ENCODE measurements around the gene EXD3. TPM values are rescaled to one million over a fixed set of nuclear protein-coding genes. Genes with fewer than 3 reads are reported as not detected.

Gene EXD3
- total and polyA plus RNA-seq, 9 of the 15 experiments (the other 6 are each of a cell fraction or from before 2014, with no cell fraction given) = 0.29 to 12.5 (median 3.9) TPM

GRCh38 chr9:137301081-137301947, 121.6 kb downstream of the EXD3 start (continued):
- TF ChIP-seq, protein P1, sequence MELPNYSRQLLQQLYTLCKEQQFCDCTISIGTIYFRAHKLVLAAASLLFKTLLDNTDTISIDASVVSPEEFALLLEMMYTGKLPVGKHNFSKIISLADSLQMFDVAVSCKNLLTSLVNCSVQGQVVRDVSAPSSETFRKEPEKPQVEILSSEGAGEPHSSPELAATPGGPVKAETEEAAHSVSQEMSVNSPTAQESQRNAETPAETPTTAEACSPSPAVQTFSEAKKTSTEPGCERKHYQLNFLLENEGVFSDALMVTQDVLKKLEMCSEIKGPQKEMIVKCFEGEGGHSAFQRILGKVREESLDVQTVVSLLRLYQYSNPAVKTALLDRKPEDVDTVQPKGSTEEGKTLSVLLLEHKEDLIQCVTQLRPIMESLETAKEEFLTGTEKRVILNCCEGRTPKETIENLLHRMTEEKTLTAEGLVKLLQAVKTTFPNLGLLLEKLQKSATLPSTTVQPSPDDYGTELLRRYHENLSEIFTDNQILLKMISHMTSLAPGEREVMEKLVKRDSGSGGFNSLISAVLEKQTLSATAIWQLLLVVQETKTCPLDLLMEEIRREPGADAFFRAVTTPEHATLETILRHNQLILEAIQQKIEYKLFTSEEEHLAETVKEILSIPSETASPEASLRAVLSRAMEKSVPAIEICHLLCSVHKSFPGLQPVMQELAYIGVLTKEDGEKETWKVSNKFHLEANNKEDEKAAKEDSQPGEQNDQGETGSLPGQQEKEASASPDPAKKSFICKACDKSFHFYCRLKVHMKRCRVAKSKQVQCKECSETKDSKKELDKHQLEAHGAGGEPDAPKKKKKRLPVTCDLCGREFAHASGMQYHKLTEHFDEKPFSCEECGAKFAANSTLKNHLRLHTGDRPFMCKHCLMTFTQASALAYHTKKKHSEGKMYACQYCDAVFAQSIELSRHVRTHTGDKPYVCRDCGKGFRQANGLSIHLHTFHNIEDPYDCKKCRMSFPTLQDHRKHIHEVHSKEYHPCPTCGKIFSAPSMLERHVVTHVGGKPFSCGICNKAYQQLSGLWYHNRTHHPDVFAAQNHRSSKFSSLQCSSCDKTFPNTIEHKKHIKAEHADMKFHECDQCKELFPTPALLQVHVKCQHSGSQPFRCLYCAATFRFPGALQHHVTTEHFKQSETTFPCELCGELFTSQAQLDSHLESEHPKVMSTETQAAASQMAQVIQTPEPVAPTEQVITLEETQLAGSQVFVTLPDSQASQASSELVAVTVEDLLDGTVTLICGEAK (IDR thresholded peaks at IDR 0.05) = 0 out of 2 replicates have a peak, but pooled peaks have one; percentile 26
- TF ChIP-seq, protein P1 (CRISPR knock-in tag; IDR thresholded peaks at IDR 0.05) = no peak
- TF ChIP-seq TARDBP (IDR thresholded peaks at IDR 0.05) = peak; percentile 45; the same call in 1 of the 2 replicates
- TF ChIP-seq ZNF583 (CRISPR knock-in tag; IDR thresholded peaks at IDR 0.05) = no peak
- TF ChIP-seq ATF1 (CRISPR knock-in tag; IDR thresholded peaks at IDR 0.05) = no peak
- TF ChIP-seq ATF1 (tag; IDR thresholded peaks at IDR 0.05) = peak; percentile 49; the same call in 1 of the 2 replicates
- TF ChIP-seq NFIC (IDR thresholded peaks at IDR 0.05) = peak; percentile 67
- TF ChIP-seq FOXP1 (CRISPR knock-in tag; IDR thresholded peaks at IDR 0.05) = peak; percentile 94
- no peak for TF ChIP-seq ELF4 (CRISPR knock-in tag; IDR thresholded peaks at IDR 0.05)
- no peak for TF ChIP-seq ZNF408 (CRISPR knock-in tag; IDR thresholded peaks at IDR 0.05; ENCODE audit: low read depth)
- TF ChIP-seq, protein P2, sequence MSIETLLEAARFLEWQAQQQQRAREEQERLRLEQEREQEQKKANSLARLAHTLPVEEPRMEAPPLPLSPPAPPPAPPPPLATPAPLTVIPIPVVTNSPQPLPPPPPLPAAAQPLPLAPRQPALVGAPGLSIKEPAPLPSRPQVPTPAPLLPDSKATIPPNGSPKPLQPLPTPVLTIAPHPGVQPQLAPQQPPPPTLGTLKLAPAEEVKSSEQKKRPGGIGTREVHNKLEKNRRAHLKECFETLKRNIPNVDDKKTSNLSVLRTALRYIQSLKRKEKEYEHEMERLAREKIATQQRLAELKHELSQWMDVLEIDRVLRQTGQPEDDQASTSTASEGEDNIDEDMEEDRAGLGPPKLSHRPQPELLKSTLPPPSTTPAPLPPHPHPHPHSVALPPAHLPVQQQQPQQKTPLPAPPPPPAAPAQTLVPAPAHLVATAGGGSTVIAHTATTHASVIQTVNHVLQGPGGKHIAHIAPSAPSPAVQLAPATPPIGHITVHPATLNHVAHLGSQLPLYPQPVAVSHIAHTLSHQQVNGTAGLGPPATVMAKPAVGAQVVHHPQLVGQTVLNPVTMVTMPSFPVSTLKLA (conservative IDR thresholded peaks at IDR 0.05) = no peak
- peak; percentile 49 for TF ChIP-seq KDM5B (IDR thresholded peaks at IDR 0.05; ENCODE audit: insufficient replicate concordance, low read depth, low read length)
- peak; percentile 59; the same call in 1 of the 2 replicates for TF ChIP-seq HDAC6 (IDR thresholded peaks at IDR 0.05; ENCODE audit: low read depth, low read length)
- 0 out of 4 replicates have a peak, but pooled peaks of 1 of the 2 experiments have one; percentile 49 for TF ChIP-seq MLLT1 (IDR thresholded peaks at IDR 0.05)
- peak; percentile 20 for TF ChIP-seq HCFC1 (IDR thresholded peaks at IDR 0.05; ENCODE audit: low read depth, low read length)
- TF ChIP-seq SPI1 (IDR thresholded peaks at IDR 0.05; ENCODE audit: borderline replicate concordance, low read depth, low read length) = no peak
